Measurements from ENCODE around the gene DGKI.

DGKI gene

DNA sequence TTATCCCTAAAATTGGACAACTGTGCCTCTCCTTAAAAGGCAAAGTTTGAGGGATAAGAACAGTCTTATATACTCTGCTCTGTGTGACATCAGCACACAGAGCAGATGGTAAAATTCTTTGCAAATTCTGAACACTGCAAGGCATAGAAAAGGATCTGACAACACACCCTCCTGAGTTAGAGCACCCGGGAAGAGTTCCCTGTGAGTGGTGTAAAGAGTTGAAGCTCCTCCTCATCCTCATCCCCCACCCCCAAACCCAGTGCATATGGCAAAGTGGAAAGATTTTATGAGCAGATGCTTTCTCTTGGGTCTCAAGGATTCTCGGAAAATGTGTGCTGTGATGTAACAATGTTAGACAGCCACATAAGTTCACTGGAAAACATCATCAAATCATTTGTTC is 40.0 kb upstream of the DGKI start:
- TF ChIP-seq, protein P1, sequence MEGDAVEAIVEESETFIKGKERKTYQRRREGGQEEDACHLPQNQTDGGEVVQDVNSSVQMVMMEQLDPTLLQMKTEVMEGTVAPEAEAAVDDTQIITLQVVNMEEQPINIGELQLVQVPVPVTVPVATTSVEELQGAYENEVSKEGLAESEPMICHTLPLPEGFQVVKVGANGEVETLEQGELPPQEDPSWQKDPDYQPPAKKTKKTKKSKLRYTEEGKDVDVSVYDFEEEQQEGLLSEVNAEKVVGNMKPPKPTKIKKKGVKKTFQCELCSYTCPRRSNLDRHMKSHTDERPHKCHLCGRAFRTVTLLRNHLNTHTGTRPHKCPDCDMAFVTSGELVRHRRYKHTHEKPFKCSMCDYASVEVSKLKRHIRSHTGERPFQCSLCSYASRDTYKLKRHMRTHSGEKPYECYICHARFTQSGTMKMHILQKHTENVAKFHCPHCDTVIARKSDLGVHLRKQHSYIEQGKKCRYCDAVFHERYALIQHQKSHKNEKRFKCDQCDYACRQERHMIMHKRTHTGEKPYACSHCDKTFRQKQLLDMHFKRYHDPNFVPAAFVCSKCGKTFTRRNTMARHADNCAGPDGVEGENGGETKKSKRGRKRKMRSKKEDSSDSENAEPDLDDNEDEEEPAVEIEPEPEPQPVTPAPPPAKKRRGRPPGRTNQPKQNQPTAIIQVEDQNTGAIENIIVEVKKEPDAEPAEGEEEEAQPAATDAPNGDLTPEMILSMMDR (IDR thresholded peaks at IDR 0.05; ENCODE audit: low read depth, low read length), result no peak
- no peak overlapping the region for H3K4me3 ChIP-seq (ENCODE audit: low read depth, low read length)

DNA sequence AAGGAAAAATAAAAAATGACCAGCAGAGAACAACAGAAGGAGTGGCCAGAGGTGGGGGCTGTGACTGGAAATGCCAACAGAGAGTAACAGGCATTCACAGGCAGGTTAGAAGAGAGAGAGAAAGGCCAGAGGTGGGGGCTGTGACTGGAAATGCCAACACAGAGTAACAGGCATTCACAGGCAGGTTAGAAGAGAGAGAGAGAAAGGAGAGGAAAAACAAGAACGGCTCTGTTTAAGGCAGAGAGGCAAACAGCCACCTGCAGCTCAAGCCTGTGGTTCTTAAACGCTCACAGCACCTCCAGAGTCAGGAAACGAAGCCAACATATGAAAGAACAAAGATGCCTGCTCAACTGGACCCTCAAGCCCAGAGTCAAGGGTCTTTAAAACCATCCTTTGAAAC is 39.5 kb upstream of the DGKI start:
- no peak overlapping the region for H3K4me3 ChIP-seq (ENCODE audit: low read depth, low read length)
- TF ChIP-seq, protein P1 (IDR thresholded peaks at IDR 0.05; ENCODE audit: low read depth, low read length), result no peak

DNA sequence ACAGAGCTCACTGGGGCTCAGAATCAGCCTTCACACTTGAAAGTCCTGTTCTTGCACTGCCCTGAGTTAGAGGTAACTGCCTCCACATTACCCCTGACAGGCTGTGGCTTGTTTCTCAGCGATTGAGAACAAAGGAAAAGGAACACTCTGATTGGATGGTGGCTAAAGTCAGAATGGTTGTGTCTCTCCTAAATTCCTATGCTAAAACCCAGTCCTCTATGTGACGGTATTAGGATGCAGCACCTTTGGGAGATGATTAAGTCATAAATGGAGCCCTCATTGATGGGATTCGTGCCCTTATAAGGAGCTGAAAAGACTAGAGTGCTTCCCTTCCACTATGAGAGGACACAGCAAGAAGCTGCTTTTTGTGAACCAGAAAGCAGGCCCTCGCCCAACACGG is 38.9 kb upstream of the DGKI start:
- no peak overlapping the region for H3K4me3 ChIP-seq (ENCODE audit: low read depth, low read length)
- TF ChIP-seq, protein P1 (IDR thresholded peaks at IDR 0.05; ENCODE audit: low read depth, low read length), result no peak

DNA sequence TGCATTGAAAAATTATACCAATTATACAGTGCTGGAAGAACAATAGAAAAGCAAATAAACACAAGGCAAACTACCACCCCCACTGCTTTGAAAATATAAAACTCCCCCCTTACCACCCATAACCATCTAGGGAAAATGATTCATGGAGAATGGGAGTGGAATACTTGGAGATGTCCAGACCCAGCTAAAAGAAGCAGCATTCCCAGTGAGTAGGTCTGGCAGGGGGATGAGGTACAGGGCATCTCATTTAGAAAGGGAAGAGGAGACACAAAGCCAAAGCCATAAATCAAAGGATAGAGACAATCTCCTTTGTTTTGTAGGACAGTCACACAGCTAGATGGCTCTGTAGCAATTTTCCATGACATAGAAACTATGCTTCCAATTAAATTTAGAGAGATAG is 36.0 kb upstream of the DGKI start:
- no peak overlapping the region for H3K4me3 ChIP-seq (ENCODE audit: low read depth, low read length)
- TF ChIP-seq, protein P1 (IDR thresholded peaks at IDR 0.05; ENCODE audit: low read depth, low read length), result no peak

DNA sequence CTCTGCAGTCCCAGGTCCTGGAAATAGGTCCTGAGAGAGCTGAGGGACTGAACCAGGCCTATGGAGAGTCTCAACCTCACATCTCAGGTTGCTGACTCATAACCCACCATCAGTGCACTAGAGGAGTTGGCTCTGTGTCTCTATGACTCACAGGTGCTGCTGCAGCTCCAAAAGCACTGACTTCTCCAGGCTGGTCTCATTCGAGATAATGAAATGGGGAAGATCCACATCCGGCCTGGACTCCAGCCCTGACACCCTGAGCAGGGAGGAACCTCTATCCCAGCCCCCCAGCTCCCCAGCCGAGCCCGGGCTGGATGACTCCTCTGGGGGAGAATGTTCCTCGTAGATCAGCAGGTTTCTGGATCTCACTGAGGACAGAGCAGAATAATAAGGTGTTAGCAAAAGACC is 35.5 kb upstream of the DGKI start:
- TF ChIP-seq, protein P1 (IDR thresholded peaks at IDR 0.05; ENCODE audit: low read depth, low read length), result no peak
- H3K4me3 ChIP-seq (ENCODE audit: low read depth, low read length), result no peak overlapping the region

DNA sequence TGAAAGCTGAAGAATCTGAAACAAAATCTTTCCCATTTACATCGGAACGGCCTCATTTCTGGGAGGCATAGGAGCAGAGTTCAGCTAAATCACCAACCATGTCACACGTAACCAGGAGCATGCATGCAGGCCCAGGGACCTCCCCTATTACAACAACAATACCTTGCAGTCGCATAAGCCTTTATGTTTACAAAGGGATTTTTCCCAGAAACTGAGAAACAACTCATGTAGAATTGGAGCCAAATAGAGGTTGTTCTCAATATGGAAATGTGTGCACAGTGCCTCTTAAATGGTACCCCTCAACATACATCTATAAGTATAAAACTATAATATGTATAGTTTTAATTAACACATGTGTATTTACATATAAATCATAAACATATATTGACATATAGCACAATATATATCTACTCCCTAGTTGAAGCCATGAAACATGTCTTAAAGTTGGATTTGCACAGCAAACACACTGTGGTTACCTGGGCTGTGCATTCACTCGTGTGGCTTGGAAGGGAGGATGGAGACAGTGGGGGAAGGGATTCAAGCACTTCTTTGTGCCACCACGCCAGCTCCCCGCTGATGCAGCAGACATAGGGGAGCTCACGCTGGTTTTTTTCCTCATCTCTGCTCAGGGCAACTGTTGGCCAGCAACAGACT is 35.0 kb upstream of the DGKI start:
- H3K4me3 ChIP-seq (ENCODE audit: low read depth, low read length), result no peak overlapping the region
- TF ChIP-seq, protein P1 (IDR thresholded peaks at IDR 0.05; ENCODE audit: low read depth, low read length), result no peak

DNA sequence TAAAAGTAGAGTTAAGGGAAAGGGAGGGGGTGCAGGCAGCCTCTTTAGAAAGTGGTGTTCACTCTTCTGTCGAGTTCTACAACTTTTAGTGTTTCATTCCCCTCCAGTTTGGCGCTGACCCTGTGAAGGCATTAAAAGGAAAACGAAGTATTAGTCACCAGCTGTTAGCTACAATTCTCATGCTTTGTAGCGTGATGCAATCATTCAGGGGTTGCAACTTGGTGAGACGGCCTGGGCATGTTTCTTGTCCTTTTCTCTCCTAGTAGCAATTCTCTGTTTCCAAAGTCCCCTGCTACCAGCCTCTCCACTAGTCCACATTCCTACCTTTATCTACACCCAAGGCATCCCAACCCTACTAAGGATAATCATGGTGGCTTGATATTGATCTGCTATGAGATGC is 33.7 kb upstream of the DGKI start:
- TF ChIP-seq, protein P1 (IDR thresholded peaks at IDR 0.05; ENCODE audit: low read depth, low read length), result no peak
- H3K4me3 ChIP-seq (ENCODE audit: low read depth, low read length), result no peak overlapping the region
